ENCODE data around the gene DIS3.

- TF ChIP-seq ZC3H10 (CRISPR knock-in tag; IDR thresholded peaks at IDR 0.05) (no peak), ZFP30 (CRISPR knock-in tag; IDR thresholded peaks at IDR 0.05) (no peak), ZNF70 (CRISPR knock-in tag; IDR thresholded peaks at IDR 0.05) (no peak)
Measured at GRCh38 chr13:72782717-72783116, 1.0 kb upstream of the DIS3 start.

All from SK-N-SH treated with all-trans-retinoic acid at 6 μM for 48 hours (cell line).